ENCODE results near the gene ZNF445. TPM values are rescaled to one million over a fixed set of nuclear protein-coding genes. Genes with fewer than 3 reads are reported as not detected.
"Not testable (repeated sequence)": the region's sequence is repeated elsewhere in the genome, so short reads cannot be mapped to it uniquely, and the experiment has no call there.

Gene ZNF445
- 5.1 and 8.9 TPM in 2 replicates for total RNA-seq

GRCh38 chr3:44477312-44478030, at the start of gene ZNF445:
TSS of gene ZNF445 (minus strand) at chr3:44477670. CDS start at chr3:44455549, 22,121 bp downstream.
- DNase-seq (ENCODE audit: extremely low read depth, low read depth, low spot score): no peak

- no peak for DNase-seq (ENCODE audit: extremely low read depth, low read depth, low spot score)
These were observed 47.6 kb upstream of the ZNF445 start for GRCh38 chr3:44525060-44525459.

DNA sequence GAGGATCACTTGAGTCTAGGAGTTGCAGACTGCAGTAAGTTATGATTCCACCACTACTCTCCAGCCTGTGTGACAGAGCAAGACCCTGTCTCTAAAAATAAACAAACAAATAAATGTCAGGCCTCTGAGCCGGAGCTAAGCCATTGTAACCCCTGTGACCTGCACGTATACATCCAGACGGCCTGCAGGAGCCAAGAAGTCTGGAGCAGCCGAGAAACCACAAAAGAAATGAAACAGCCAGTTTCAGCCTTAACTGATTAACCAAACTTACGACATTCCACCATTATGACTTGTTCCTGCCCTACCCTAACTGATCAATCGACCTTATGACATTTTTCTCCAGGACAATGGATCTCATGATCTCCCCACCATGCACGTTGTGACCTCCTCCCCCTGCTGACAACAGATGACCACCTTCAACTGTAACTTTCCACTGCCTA, 45.0 kb upstream of the ZNF445 start:
- no peak for DNase-seq (ENCODE audit: extremely low read depth, low read depth, low spot score)

- no peak for DNase-seq (ENCODE audit: extremely low read depth, low read depth, low spot score)
These were observed 44.3 kb upstream of the ZNF445 start for GRCh38 chr3:44521721-44522120.

GRCh38 chr3:44518782-44519156, 41.3 kb upstream of the ZNF445 start:
- DNase-seq (ENCODE audit: extremely low read depth, low read depth, low spot score): no peak

DNA sequence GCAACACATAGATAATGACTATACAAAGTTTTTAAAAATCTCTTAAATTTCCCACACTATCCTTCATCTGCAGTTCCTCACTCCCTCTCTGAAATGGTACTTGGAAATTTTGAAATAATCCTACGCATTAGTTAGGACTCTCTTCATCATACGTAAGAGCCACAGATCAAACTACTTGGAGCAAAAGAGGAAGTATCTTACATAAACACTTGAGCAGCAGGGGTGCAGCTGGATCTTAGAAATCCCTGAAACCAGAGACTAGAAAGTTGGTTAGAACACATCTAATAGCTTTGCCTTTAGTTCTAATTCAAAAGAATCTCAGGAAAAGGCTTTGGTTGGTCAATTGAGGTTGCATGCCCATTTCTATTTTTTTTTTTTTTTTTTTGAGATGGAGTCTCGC, 38.8 kb upstream of the ZNF445 start:
- DNase-seq (ENCODE audit: extremely low read depth, low read depth, low spot score): no peak

DNA sequence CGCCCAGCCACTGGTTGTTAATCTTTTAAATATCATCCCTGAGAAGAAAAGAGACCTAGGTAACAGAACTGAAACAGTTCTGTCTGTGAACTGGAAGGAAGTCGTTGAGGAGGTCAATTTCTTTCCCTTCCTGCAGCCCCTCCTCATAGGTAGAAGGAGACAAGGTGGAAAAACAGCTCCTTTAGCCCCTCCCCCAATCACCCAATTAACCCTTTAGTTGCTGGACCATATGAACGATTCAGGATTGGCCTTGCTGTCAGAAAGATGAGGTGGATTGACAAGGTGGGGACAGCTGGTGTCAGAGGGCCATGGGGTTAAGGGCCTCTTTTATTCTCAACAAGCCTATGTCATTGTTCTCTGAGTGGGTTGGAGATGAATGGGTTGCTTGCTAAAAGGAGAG, 36.0 kb upstream of the ZNF445 start:
- DNase-seq (ENCODE audit: extremely low read depth, low read depth, low spot score): no peak

DNA sequence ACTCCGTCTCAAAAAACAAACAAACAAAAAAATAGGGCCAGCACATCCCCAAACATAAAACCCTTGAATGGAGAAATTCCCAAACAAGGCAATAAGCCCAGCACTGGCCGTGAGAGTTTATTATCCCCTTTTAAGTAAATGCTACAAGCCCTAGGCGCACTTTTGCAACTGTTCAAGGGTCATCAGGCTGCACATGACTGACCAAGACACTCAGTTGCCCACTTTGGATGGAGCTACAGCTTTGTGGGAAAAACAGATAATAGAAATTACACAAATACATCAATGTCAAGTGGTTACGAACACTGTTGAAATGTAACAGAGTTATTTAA, 33.7 kb upstream of the ZNF445 start:
- DNase-seq (ENCODE audit: extremely low read depth, low read depth, low spot score): no peak

- no peak for DNase-seq (ENCODE audit: extremely low read depth, low read depth, low spot score)
These were observed 32.5 kb upstream of the ZNF445 start for GRCh38 chr3:44510000-44510368.

- DNase-seq (ENCODE audit: extremely low read depth, low read depth, low spot score): no peak
These were observed 32.0 kb upstream of the ZNF445 start for GRCh38 chr3:44509393-44509921.

DNA sequence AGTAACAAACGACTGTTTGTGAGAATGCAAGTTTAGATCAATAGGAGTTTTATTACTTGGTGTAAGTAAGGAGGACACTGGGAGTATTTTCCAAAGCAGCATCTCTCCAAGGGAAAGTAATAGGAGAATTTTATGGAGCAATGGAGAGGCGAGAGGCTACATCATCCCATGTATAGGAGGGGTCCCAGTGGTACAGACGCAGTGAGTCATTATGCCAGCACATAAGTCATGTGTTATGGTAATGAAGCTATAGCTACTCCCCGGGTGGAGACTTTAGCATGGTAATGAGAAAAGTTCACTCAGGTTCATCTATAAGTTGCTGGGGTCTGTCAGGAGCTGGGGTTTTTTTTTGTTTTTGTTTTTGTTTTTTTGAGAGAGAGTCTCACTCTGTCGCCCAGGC, 29.5 kb upstream of the ZNF445 start:
- no peak for DNase-seq (ENCODE audit: extremely low read depth, low read depth, low spot score)

DNA sequence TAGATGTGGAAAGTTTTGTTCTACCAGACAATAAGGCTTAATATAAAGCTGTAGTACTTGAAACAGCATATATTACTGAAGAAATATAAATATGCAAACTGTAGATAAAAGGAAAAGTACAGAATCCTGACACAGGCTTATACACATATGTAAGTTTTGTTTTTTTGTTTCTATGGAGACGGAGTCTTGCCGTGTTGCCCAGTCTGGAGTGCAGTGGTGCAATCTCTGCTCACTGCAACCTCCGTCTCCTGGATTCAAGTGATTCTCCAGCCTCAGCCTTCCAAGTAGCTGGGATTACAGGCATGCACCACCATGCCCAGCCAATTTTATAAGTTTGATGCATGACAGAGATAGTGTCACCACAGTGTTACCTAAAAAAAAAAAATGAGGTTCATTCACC, 29.1 kb upstream of the ZNF445 start:
- no peak for DNase-seq (ENCODE audit: extremely low read depth, low read depth, low spot score)

GRCh38 chr3:44504566-44504965, 27.1 kb upstream of the ZNF445 start:
- DNase-seq (ENCODE audit: extremely low read depth, low read depth, low spot score): no peak

DNA sequence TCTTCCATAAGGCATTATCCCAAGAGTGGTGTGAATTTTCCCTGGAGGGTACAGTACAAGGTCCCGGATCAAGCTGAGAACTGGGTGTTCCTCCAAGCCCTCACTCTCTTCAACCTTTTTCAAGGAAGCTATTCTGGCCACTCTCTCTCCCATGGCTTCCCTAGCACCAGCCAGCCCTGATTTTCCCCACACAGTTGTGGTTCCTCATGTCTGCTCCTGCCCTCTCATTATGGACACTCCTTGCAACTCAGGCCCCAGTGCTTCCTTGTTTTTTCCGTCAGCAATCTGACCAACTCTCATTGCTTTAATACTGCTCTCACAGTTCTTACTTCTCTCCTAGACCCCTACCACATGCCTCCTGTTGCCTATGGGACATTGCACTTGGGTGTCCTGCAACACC, 25.7 kb upstream of the ZNF445 start:
- DNase-seq (ENCODE audit: extremely low read depth, low read depth, low spot score): not testable (repeated sequence)

GRCh38 chr3:44501971-44502370, 24.5 kb upstream of the ZNF445 start:
- DNase-seq (ENCODE audit: extremely low read depth, low read depth, low spot score): no peak

DNA sequence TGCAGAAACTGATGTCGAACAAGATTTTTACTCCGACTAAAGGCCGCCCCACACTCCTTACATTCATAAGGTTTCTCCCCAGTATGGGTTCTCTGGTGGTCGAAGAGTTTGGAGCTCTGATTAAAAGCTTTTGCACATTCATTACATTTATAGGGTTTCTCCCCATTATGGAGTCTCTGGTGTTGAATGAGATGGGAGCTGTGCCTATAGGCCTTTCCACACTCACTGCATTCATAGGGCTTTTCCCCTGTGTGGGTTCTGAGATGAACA, 22.4 kb upstream of the ZNF445 start:
- DNase-seq (ENCODE audit: extremely low read depth, low read depth, low spot score): not testable (repeated sequence)

DNA sequence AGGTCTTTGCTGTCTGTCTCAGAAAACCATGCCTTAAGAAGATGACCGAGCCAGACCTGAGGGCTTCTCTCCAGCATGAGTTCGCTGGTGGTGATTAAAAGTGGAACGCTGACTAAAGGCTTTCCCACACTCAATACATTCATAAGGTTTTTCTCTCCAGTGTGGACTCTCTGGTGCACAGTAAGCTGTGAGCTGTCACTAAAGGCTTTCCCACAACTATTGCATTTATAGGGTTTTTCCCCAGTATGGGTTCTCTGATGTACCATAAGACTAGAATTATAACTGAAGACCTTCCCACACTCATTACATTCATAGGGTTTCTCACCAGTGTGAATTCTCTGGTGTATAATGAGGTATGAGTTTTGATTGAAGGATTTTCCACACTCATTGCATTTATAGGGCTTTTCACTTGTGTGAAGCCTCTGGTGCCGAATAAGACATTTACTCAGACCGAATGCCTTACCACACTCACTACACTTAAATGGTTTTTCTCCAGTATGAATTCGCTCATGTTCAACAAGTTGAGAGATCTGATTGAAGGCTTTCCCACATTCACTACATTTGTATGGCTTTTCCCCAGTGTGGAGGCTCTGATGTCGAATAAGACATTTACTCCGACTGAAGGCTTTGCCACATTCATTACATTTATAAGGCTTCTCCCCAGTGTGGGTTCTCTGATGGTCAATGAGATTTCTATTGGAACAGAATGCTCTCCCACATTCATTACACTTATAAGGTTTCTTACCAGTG, 21.9 kb upstream of the ZNF445 start:
- DNase-seq (ENCODE audit: extremely low read depth, low read depth, low spot score): no peak

DNA sequence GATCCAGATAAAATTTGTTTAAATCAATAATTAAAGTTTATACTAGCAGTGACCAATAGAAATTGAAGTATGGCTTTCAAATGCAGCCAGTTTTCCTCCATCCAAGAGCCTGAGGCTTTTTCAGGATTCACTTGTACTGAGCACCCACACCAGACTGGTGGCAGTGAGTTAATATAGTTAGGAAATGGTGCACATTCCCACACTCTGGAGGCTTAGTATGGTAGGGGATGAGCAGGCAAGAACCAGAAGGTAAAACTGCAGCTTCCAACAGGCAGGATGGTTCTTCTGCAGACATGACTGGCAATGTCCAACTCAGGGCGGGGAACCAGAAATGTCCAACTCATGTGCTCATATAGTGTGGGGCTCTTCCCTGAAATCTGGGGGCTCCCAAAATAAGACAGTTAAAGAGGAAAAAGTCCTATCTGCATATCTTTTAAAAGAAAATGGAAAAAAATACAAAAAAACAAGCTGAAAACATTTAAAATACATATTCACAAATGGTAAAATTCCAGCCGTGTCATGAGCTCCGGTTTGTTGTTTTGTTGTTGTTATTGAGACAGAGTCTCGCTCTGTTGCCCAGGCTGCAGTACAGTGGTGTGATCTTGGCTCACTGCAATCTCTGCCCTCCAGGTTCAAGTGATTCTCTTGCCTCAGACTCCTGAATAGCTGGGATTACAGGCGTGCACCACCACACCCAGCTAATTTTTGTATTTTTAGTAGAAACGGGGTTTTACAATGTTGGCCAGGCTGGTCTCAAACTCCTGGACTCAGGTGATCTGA, 18.4 kb upstream of the ZNF445 start:
- no peak for DNase-seq (ENCODE audit: extremely low read depth, low read depth, low spot score)

DNA sequence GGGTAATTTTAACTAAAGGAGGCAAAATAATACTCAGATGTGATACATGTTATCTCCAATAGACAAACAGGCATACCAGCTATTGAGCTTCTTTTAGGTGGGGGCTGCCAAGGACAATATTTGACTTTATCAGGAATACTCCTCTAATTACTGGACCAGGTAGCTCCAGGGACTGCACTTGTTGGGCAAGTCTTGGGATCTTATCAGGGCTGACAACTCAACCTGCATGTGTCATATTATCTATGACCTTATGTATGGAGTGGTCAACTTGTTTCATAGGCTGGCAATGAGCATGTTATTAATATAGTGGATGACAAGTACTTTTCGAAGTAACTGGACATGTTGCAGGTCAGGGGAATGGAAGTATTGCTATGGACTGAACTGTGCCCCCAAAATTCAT, 15.0 kb upstream of the ZNF445 start:
- DNase-seq (ENCODE audit: extremely low read depth, low read depth, low spot score): no peak

DNA sequence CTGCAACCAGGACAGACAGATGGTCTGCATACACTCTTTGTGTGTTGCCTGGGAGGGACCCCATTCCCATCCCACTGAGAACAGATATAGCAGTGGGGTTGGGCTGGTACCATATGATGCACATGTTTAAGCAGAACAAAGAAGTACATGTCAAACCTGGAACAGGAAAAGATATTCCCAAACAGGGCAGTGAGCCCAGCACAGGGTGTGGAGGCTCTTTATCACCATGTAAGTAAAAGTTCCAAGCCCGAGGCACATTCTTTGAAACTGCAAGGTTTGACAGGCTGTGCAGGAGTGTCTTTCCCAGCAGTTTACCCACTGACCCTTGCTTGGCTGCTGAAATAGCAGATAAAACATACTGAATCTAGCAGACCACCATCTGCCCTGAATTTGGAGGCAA, 5.3 kb upstream of the ZNF445 start:
- DNase-seq (ENCODE audit: extremely low read depth, low read depth, low spot score): no peak

DNA sequence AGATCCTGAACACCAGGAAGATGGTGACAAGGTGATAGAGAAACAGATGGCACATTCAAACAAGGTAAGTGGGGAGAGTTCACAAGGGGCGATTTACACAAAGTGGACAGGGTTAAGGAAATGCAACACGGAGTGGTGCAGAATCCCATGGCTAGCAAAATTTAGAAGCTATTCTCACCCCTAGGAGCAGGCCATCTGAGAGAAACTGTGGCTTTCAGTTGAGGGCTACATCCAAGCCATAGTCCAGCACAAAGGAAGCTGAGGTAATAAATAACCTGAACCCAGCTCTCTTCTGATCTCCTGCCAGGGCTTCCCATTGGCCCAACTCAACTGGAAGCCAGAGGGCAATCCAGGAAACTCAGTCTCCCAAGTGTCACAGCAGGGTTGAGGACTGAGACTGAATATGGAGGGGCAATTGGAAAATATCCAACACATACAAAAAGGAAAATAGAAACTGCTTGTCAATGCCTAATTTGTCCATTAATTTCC, 1.2 kb upstream of the ZNF445 start:
- DNase-seq (ENCODE audit: extremely low read depth, low read depth, low spot score): no peak

- no peak for DNase-seq (ENCODE audit: extremely low read depth, low read depth, low spot score)
These were observed 592 bp upstream of the ZNF445 start for GRCh38 chr3:44478055-44478468.
